B cell (primary cell): ENCODE data around the gene ALG6. TPM values are rescaled to one million over a fixed set of nuclear protein-coding genes. Genes with fewer than 3 reads are reported as not detected.

Source experiments
- ATAC-seq: fragments of 200-7000 bp; cut with Tn5 transposase; one replicate; pipeline ENCODE4 v1.10.0; 2021; ENCODE audit warnings: low read depth, mild to moderate bottlenecking, moderate number of reproducible peaks, moderate library complexity
- CTCF ChIA-PET: fragments of 350-600 bp; sonication (Branson Sonifier 250); formaldehyde crosslinking; loops from one replicate; lab custom pipeline; 2021; ENCODE audit warnings: antibody characterized with exemption, inconsistent platforms; lab: Charles Lee
- POLR2A ChIA-PET: fragments of 350-600 bp; sonication (Branson Sonifier 250); formaldehyde crosslinking; loops from one replicate; lab custom pipeline; 2021; ENCODE audit warnings: antibody characterized with exemption; lab: Charles Lee
- DNase-seq: peaks from one replicate; pipeline ENCODE4 v3.0.0; 2013
- H2AFZ ChIP-seq: 2 replicates; pipeline ENCODE4 v1.6.1; 2012; ENCODE audit warnings: mild to moderate bottlenecking, low read depth, low read length; ENCODE audit not compliant: insufficient read depth, poor library complexity, severe bottlenecking
- H3K27ac ChIP-seq, 2 donors: 1 replicate in 1 of 2; 2 replicates in 1 of 2; pipeline ENCODE4 v1.5.1; 2012 to 2013; ENCODE audit warnings: low read length in 2 of 2, mild to moderate bottlenecking in 2 of 2, moderate library complexity in 1 of 2
- H3K27me3 ChIP-seq, 4 experiments: fragments of 200-600 bp in 1 of 4; sonication (generic) in 1 of 4; replicated peaks in 1 of 4; 1 replicate in 2 of 4; 2 replicates in 2 of 4; pipeline versions ENCODE4 v1.6.1 to v1.7.0; 2013 to 2016; ENCODE audit warnings: low read length in 3 of 4, mild to moderate bottlenecking in 2 of 4, mixed read lengths in 1 of 4, moderate library complexity in 1 of 4; ENCODE audit not compliant: insufficient read depth in 4 of 4, control insufficient read depth in 3 of 4; ENCODE audit errors: control extremely low read depth in 1 of 4
- H3K36me3 ChIP-seq, 2 experiments: replicated peaks in 1 of 2; 1 replicate in 1 of 2; 2 replicates in 1 of 2; pipeline versions ENCODE4 v1.6.1 to v1.7.1; 2013; ENCODE audit warnings: low read length in 1 of 2; ENCODE audit not compliant: insufficient read depth in 2 of 2, control insufficient read depth in 1 of 2; ENCODE audit errors: control extremely low read depth in 1 of 2, extremely low read depth in 1 of 2
- H3K4me1 ChIP-seq, 2 donors: fragments of 200-600 bp in 1 of 2; sonication (generic) in 1 of 2; 1 replicate in 1 of 2; 2 replicates in 1 of 2; pipeline versions ENCODE4 v1.5.1 to v1.6.1; 2013 to 2017; ENCODE audit warnings: low read length in 2 of 2; ENCODE audit not compliant: control insufficient read depth in 2 of 2, insufficient read depth in 2 of 2
- H3K4me2 ChIP-seq: replicated peaks from 2 replicates; pipeline ENCODE3; 2012; ENCODE audit warnings: mild to moderate bottlenecking, low read depth, low read length; ENCODE audit not compliant: poor library complexity, severe bottlenecking
- H3K4me3 ChIP-seq, 5 experiments: fragments of 200-600 bp in 1 of 5; sonication (generic) in 1 of 5; 1 replicate in 3 of 5; 2 replicates in 2 of 5; pipeline versions ENCODE4 v1.5.1 to v1.7.0; 2011 to 2016; ENCODE audit warnings: low read length in 4 of 5, mild to moderate bottlenecking in 4 of 5, low read depth in 2 of 5, control low read depth in 1 of 5, moderate library complexity in 1 of 5; ENCODE audit not compliant: insufficient read depth in 1 of 5; ENCODE audit errors: control extremely low read depth in 1 of 5, extremely low read depth in 1 of 5
- H3K79me2 ChIP-seq: fragments of 200-600 bp; sonication (generic); one replicate; pipeline ENCODE4 v1.6.0; 2016; ENCODE audit warnings: low read length; ENCODE audit not compliant: control insufficient read depth, insufficient read depth
- H3K9ac ChIP-seq: fragments of 200-600 bp; sonication (generic); 2 replicates; pipeline ENCODE4 v1.6.1; 2017; ENCODE audit warnings: mild to moderate bottlenecking, low read length, moderate library complexity
- H3K9me3 ChIP-seq, 3 donors: one replicate each; pipeline versions ENCODE4 v1.6.1 to v1.7.1; 2013; ENCODE audit warnings: low read length in 2 of 3; ENCODE audit not compliant: control insufficient read depth in 2 of 3, insufficient read depth in 1 of 3; ENCODE audit errors: control extremely low read depth in 1 of 3
- H4K20me1 ChIP-seq: 2 replicates; pipeline ENCODE4 v1.6.0; 2012; ENCODE audit warnings: mild to moderate bottlenecking, low read length; ENCODE audit not compliant: insufficient read depth, control insufficient read depth, poor library complexity, severe bottlenecking
- H3K27ac Mint-ChIP-seq: one replicate; pipeline ENCODE4 v1.8.0; 2021; ENCODE audit warnings: mixed read lengths
- H3K27me3 Mint-ChIP-seq: one replicate; pipeline ENCODE4 v1.8.0; 2021; ENCODE audit warnings: mixed read lengths
- H3K4me1 Mint-ChIP-seq: one replicate; pipeline ENCODE4 v1.8.0; 2021; ENCODE audit warnings: mixed read lengths
- H3K4me3 Mint-ChIP-seq: one replicate; pipeline ENCODE4 v1.8.0; 2021; ENCODE audit warnings: mixed read lengths
- H3K9me3 Mint-ChIP-seq: one replicate; pipeline ENCODE4 v1.8.0; 2022; ENCODE audit warnings: mixed read lengths; ENCODE audit not compliant: insufficient read depth
- EZH2 ChIP-seq: IDR thresholded peaks from 2 replicates; pipeline ENCODE4 v1.6.1; 2012; ENCODE audit warnings: borderline replicate concordance, low read depth, mild to moderate bottlenecking, moderate library complexity, low read length; ENCODE audit not compliant: insufficient read depth, poor library complexity, severe bottlenecking
- WGBS: methylation state at CpG from one replicate; pipeline ENCODE4 v1.1.5; 2013; ENCODE audit warnings: missing lambda C conversion rate; ENCODE audit not compliant: insufficient coverage; 5-methylcytosine and 5-hydroxymethylcytosine counted together
- intact Hi-C: fragments of 100-400 bp; cut with micrococcal nuclease; formaldehyde crosslinking; loops from one replicate; pipeline ENCODE4 v1.10.0; 2022
- polyA plus RNA-seq: library from polyadenylated mRNA; depleted of rRNA; stranded (reverse); fragments of >200 nt; gene quantifications from 2 replicates; pipeline ENCODE4 v1.2.3, GENCODE V29; 2012
- total RNA-seq, 2 donors: library from RNA; stranded (reverse); fragments of 120-200 nt in 1 of 2; gene quantifications; 1 replicate in 1 of 2; 2 replicates in 1 of 2; pipeline versions ENCODE4 v1.2.3 to v1.2.4, GENCODE V29; 2013 to 2022
- TF ChIP-seq, protein P1 (sequence below): fragments of 200-600 bp; IDR thresholded peaks from one replicate; pipeline ENCODE4 v1.8.0; 2022; ENCODE audit warnings: antibody characterized with exemption, mild to moderate bottlenecking

ALG6 gene
- total and polyA plus RNA-seq, 2 donors (not counting 1 experiment from before 2014, with no cell fraction given): 9.7 to 31.4 TPM

DNA sequence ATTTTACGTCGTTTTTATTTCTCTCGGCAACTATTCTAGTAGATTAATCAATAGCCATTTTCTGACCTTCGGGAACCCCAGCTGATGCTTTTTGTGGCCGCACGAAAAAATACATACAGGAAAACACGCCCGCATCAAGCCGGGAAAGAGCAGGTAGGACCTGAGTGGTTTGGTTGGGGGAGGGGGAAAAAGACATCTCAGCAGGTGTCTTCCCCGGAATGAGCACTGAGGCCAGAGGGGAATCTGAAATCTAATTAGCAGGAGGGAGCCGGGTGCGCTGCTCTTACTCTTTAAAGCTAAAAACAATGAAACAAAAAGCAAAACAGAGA, 45.7 kb upstream of the ALG6 start:
- Histone ChIP-seq H3K4me1 (peaks cover 57 to 74% of the 10 kb centered on the region in 2 donors), H3K79me2 (no peaks in the 10 kb centered on the region), H3K9me3 (peaks cover 4 to 81% (median 42%) of the 10 kb centered on the region in 3 donors), H2AFZ (peak overlapping the region; percentile 68), H4K20me1 (no peaks in the 10 kb centered on the region), H3K36me3 (no peaks in the 10 kb centered on the region), H3K4me2 (peak overlapping the region; percentile 89), H3K4me3 (peak overlapping the region; percentile 38 to 57 (median 53)), H3K9ac (peak overlapping the region; percentile 53), H3K27me3 (peaks cover 2 to 82% (median 68%) of the 10 kb centered on the region in 4 experiments), H3K27ac (no peak overlapping the region)
- intact Hi-C loops: loop anchor here (2.0 kb wide), 1 partner anchor 45 kb away; the partner anchor contains the start of gene ALG6
- Mint-ChIP-seq H3K27ac (peak overlapping the region; percentile 86), H3K4me3 (peak overlapping the region; percentile 83), H3K9me3 (peaks cover 8% of the 10 kb centered on the region), H3K27me3 (peaks cover 62% of the 10 kb centered on the region), H3K4me1 (peaks cover 33% of the 10 kb centered on the region)
- TF ChIP-seq EZH2: no peak
- TF ChIP-seq, protein P1, sequence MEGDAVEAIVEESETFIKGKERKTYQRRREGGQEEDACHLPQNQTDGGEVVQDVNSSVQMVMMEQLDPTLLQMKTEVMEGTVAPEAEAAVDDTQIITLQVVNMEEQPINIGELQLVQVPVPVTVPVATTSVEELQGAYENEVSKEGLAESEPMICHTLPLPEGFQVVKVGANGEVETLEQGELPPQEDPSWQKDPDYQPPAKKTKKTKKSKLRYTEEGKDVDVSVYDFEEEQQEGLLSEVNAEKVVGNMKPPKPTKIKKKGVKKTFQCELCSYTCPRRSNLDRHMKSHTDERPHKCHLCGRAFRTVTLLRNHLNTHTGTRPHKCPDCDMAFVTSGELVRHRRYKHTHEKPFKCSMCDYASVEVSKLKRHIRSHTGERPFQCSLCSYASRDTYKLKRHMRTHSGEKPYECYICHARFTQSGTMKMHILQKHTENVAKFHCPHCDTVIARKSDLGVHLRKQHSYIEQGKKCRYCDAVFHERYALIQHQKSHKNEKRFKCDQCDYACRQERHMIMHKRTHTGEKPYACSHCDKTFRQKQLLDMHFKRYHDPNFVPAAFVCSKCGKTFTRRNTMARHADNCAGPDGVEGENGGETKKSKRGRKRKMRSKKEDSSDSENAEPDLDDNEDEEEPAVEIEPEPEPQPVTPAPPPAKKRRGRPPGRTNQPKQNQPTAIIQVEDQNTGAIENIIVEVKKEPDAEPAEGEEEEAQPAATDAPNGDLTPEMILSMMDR: no peak
- WGBS: 0% methylated on average over 5 of the region's 12 CpGs
- DNase-seq (no peak), ATAC-seq (no peak)
- CTCF ChIA-PET: no interaction called here
- POLR2A ChIA-PET: no interaction called here

DNA sequence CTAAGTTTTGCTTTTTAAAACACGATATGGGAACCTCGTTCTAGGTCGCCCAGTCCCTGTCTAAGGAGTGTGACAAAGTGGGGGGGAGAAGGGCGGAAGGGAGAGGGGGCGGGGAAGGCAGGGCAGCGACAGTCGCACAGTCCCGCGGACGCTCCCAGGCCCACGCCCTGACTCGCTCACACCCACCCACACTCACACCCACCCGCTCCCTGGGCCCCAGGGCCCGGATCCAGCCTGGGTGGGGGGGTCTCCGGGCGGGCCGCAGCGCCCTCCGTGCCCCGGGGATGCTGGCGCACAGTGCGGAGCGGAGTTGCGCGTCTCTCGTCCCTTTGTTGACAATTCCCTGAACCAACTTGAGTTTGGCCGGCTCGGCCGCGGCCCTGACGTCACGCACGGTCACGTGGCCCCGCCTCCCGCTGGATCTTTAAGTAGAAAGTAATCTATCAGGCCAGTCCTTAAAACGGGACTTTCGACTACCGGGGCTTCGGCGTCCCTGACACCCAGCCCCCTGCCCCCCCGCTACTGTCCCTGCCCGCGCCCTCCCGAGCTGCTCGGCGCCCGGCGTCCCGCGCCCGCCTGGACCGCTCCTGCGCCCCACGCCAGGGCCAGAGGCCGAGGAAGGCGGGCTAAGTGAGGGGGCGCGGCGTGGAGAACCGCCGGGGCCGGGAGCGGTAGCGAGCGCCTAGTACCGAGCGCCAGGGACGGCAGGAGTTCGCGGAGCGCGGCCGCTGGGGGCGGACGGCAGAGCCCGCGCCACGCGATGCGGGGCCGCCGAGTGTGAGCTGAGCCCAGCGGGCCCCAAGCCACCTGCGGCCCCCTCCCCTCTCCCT, 45.1 kb upstream of the ALG6 start, which contains the start of gene FOXD3:
Gene FOXD3 (plus strand): TSS at position 454 of the 830 bp plus-strand sequence. CDS start 492 bp downstream, outside the sequence.
- intact Hi-C loops: loop anchor here (2.0 kb wide), 1 partner anchor 44 kb away; the partner anchor contains the start of gene ALG6
- Histone ChIP-seq H3K9ac (peak within 1 kb of the TSS; percentile 53), H3K9me3 (peaks cover 4 to 82% (median 47%) of the 10 kb centered on the region in 3 donors), H3K79me2 (no peaks in the 10 kb centered on the region), H3K4me3 (peak within 1 kb of the TSS; percentile 38 to 57 (median 53)), H2AFZ (peak within 1 kb of the TSS; percentile 68), H3K4me2 (peak within 1 kb of the TSS; percentile 89), H3K4me1 (peaks cover 55 to 73% of the 10 kb centered on the region in 2 donors), H4K20me1 (no peaks in the 10 kb centered on the region), H3K27me3 (peaks cover 2 to 83% (median 71%) of the 10 kb centered on the region in 4 experiments), H3K27ac (no peak within 1 kb of the TSS), H3K36me3 (no peaks in the 10 kb centered on the region)
- CTCF ChIA-PET: no interaction called here
- 2% methylated on average over 74 of the region's 85 CpGs for WGBS
- peak; percentile 25 for ATAC-seq
- POLR2A ChIA-PET: no interaction called here
- Mint-ChIP-seq H3K27me3 (peaks cover 66% of the 10 kb centered on the region), H3K4me1 (peaks cover 33% of the 10 kb centered on the region), H3K4me3 (peak within 1 kb of the TSS; percentile 88), H3K27ac (peak within 1 kb of the TSS; percentile 87), H3K9me3 (peaks cover 8% of the 10 kb centered on the region)
- TF ChIP-seq, protein P1: no peak
- peak; percentile 31 for TF ChIP-seq EZH2
- DNase-seq: peak; percentile 61
